HepG2 (cell line): ENCODE results near the gene CDKL2. TPM values are rescaled to one million over a fixed set of nuclear protein-coding genes. Genes with fewer than 3 reads are reported as not detected.
A peak's percentile ranks its signal among the peaks of the same experiment; 100 is the strongest.

Experiments used
- ATAC-seq: fragments of 200-7000 bp; cut with Tn5 transposase; 3 replicates; pipeline ENCODE4 v1.9.1; 2020; ENCODE audit warnings: mild to moderate bottlenecking, moderate library complexity
- BruUV-seq: library from RNA; stranded (reverse); fragments of 400-500 nt; replicated peaks from 2 replicates; lab custom pipeline; 2021; lab: Mats Ljungman, UMichigan
- CTCF ChIA-PET: fragments of 300-600 bp; formaldehyde crosslinking; extraction: SDS; loops from one replicate; lab custom pipeline; 2021; ENCODE audit warnings: low total read pairs, inconsistent platforms, low intra/inter-chr PET ratio; lab: Yijun Ruan, JAX
- POLR2A ChIA-PET: fragments of 350-600 bp; sonication (Branson Sonifier 250); formaldehyde crosslinking; loops from one replicate; lab custom pipeline; 2020; ENCODE audit warnings: antibody characterized with exemption, inconsistent platforms; lab: Yijun Ruan, JAX
- DNase-seq: peaks from one replicate; pipeline ENCODE4 v3.0.0-alpha.2; 2015; ENCODE audit warnings: low spot score
- FAIRE-seq: peaks from 3 replicates; lab custom pipeline; 2011; peaks lifted over from hg19 to GRCh38; lab: Jason Lieb, UNC
- H2AFZ ChIP-seq: one replicate; pipeline ENCODE4 v1.6.1; 2011; ENCODE audit warnings: low read length, inconsistent platforms
- H3K27ac ChIP-seq: fragments of 300-600 bp; 3 replicates; pipeline ENCODE4 v1.8.0; 2011; ENCODE audit warnings: mixed run types, mild to moderate bottlenecking, mixed read lengths, low read length, inconsistent platforms; ENCODE audit not compliant: insufficient read depth; ENCODE audit errors: extremely low read length
- H3K27me3 ChIP-seq, 2 experiments: fragments of 200-600 bp in 1 of 2; 2 replicates in 1 of 2; 3 replicates in 1 of 2; pipeline versions ENCODE4 v1.6.0 to v1.8.0; 2011; ENCODE audit warnings: low read length in 2 of 2, mild to moderate bottlenecking in 2 of 2, moderate library complexity in 2 of 2, inconsistent platforms in 1 of 2; ENCODE audit not compliant: insufficient read depth in 2 of 2, control insufficient read depth in 1 of 2
- H3K36me3 ChIP-seq, 2 experiments: fragments of 200-600 bp in 1 of 2; replicated peaks in 1 of 2; 2 replicates in 1 of 2; 3 replicates in 1 of 2; pipeline versions ENCODE4 v1.5.1 to v1.8.0; 2011; ENCODE audit warnings: low read length in 2 of 2, inconsistent platforms in 1 of 2; ENCODE audit not compliant: insufficient read depth in 2 of 2, control insufficient read depth in 1 of 2
- H3K4me1 ChIP-seq: 2 replicates; pipeline ENCODE4 v1.5.1; 2012; ENCODE audit warnings: low read length, inconsistent platforms; ENCODE audit not compliant: insufficient read depth
- H3K4me2 ChIP-seq: 2 replicates; pipeline ENCODE4 v1.6.0; 2011; ENCODE audit warnings: low read depth, low read length, inconsistent platforms
- H3K4me3 ChIP-seq, 3 experiments: fragments of 200-600 bp in 1 of 3; sonication (generic), shearing (Covaris generic) in 1 of 3; replicated peaks in 1 of 3; 2 replicates each; pipeline ENCODE4 v1.5.1; 2011 to 2016; ENCODE audit warnings: low read length in 3 of 3, inconsistent platforms in 2 of 3, low read depth in 2 of 3, mild to moderate bottlenecking in 2 of 3, control low read depth in 1 of 3, mixed read lengths in 1 of 3; ENCODE audit not compliant: insufficient read depth in 1 of 3
- H3K79me2 ChIP-seq: one replicate; pipeline ENCODE4 v1.6.1; 2011; ENCODE audit warnings: low read length, inconsistent platforms; ENCODE audit not compliant: insufficient read depth
- H3K9ac ChIP-seq: 2 replicates; pipeline ENCODE4 v1.6.0; 2011; ENCODE audit warnings: mild to moderate bottlenecking, low read depth, low read length, inconsistent platforms; ENCODE audit not compliant: insufficient read depth
- H3K9me3 ChIP-seq: 2 replicates; pipeline ENCODE4 v1.5.1; 2012; ENCODE audit warnings: mild to moderate bottlenecking, low read length
- H4K20me1 ChIP-seq: 2 replicates; pipeline ENCODE4 v1.6.0; 2011; ENCODE audit warnings: inconsistent platforms, mild to moderate bottlenecking, low read length, moderate library complexity; ENCODE audit not compliant: insufficient read depth
- ELF3 ChIP-seq: IDR thresholded peaks from 2 replicates; pipeline ENCODE4 v1.6.1; 2016; ENCODE audit warnings: missing genetic modification reagents, missing compliant biosample characterization
- FOSL2 ChIP-seq: sonication (generic); formaldehyde crosslinking; IDR thresholded peaks from 2 replicates; pipeline ENCODE4 v1.4.0; 2020; ENCODE audit warnings: missing genetic modification reagents
- FOXO4 ChIP-seq: sonication (generic); formaldehyde crosslinking; conservative IDR thresholded peaks from 2 replicates; pipeline ENCODE4 v1.8.1; 2023; ENCODE audit warnings: missing genetic modification reagents
- GABPB1 ChIP-seq: IDR thresholded peaks from 2 replicates; pipeline ENCODE4 v1.6.1; 2016; ENCODE audit warnings: mild to moderate bottlenecking, missing genetic modification reagents, moderate library complexity, missing compliant biosample characterization
- SMARCC2 ChIP-seq: fragments of 450-650 bp; IDR thresholded peaks from 2 replicates; pipeline ENCODE4 v1.6.1; 2017; ENCODE audit warnings: antibody characterized with exemption, mild to moderate bottlenecking
- SOX6 ChIP-seq, 2 experiments: fragments of 450-650 bp in 1 of 2; sonication (generic) in 1 of 2; formaldehyde crosslinking in 1 of 2; IDR thresholded peaks; 2 replicates each; pipeline versions ENCODE4 v1.4.0 to v1.6.1; 2017 to 2020; ENCODE audit warnings: antibody characterized with exemption in 1 of 2, mild to moderate bottlenecking in 1 of 2, missing genetic modification reagents in 1 of 2
- SP140L ChIP-seq: sonication (generic); formaldehyde crosslinking; IDR thresholded peaks from 2 replicates; pipeline ENCODE4 v1.4.0; 2020; ENCODE audit warnings: missing genetic modification reagents, borderline replicate concordance
- TEAD3 ChIP-seq: optimal IDR thresholded peaks from 2 replicates; pipeline ENCODE3; 2016; ENCODE audit warnings: borderline replicate concordance
- ZFY ChIP-seq: sonication (generic); formaldehyde crosslinking; IDR thresholded peaks from 2 replicates; pipeline ENCODE4 v1.4.0; 2020; ENCODE audit warnings: missing genetic modification reagents
- ZNF24 ChIP-seq: fragments of 450-650 bp; IDR thresholded peaks from 2 replicates; pipeline ENCODE4 v1.6.1; 2017; ENCODE audit warnings: antibody characterized with exemption, mild to moderate bottlenecking
- ZNF7 ChIP-seq: IDR thresholded peaks from 2 replicates; pipeline ENCODE4 v1.6.1; 2016; ENCODE audit warnings: missing biosample characterization, missing genetic modification reagents
- ZNF740 ChIP-seq: sonication (generic); formaldehyde crosslinking; IDR thresholded peaks from 2 replicates; pipeline ENCODE4 v1.4.0; 2020; ENCODE audit warnings: missing genetic modification reagents
- WGBS: methylation state at CpG from one replicate; pipeline ENCODE4 v1.1.6; 2017; ENCODE audit warnings: low lambda C conversion rate; 5-methylcytosine and 5-hydroxymethylcytosine counted together
- in situ Hi-C: cut with HindIII; loops from 2 replicates; pipeline ENCODE4 v1.10.0; 2017; ENCODE audit warnings: low pct_unique_long_range_greater_than_20kb; ENCODE audit not compliant: extremely low pct_ligation_motif_present
- intact Hi-C: fragments of 100-400 bp; cut with micrococcal nuclease; formaldehyde crosslinking; loops from one replicate; pipeline ENCODE4 v1.10.0; 2022; ENCODE audit not compliant: unreplicated experiment
- polyA plus RNA-seq, 8 experiments: library from polyadenylated mRNA; depleted of rRNA in 3 of 8; stranded (reverse) in 7 of 8; unstranded in 1 of 8; fragments of >200 nt; fragmentation: Illumina TruSeq in 4 of 8; extraction: Trizol in 4 of 8; gene quantifications; 2 replicates each; pipeline versions ENCODE4 v1.2.1 to v1.2.3, GENCODE V29; 2011 to 2016; ENCODE audit warnings: low read depth in 4 of 8, missing spikeins in 1 of 8, mixed read lengths in 1 of 8; ENCODE audit not compliant: insufficient read depth in 1 of 8
- total RNA-seq, 5 experiments: library from RNA; depleted of rRNA; stranded (reverse); fragments of >200 nt; fragmentation: Illumina TruSeq; extraction: Trizol; gene quantifications; 2 replicates each; pipeline ENCODE4 v1.2.3, GENCODE V29; 2016; ENCODE audit warnings: low read depth in 1 of 5
- TF ChIP-seq, protein P1 (sequence below): sonication (generic); formaldehyde crosslinking; IDR thresholded peaks from 2 replicates; pipeline ENCODE4 v1.5.0; 2020; ENCODE audit warnings: missing genetic modification reagents
- TF ChIP-seq, protein P2 (sequence below): sonication (generic); IDR thresholded peaks from 2 replicates; pipeline ENCODE4 v1.6.1; 2016; ENCODE audit warnings: low read depth, borderline replicate concordance

CDKL2 gene
- total and polyA plus RNA-seq, 2 of the 13 experiments (the other 11 are each of a cell fraction or from before 2014, with no cell fraction given), result not detected

GRCh38 chr4:75549019-75549418, 81.3 kb downstream of the CDKL2 start:
- WGBS, result 78% methylated on average over 2 of the region's 2 CpGs
- intact Hi-C loops, result no loop called here
- ChIA-PET CTCF (no interaction called here), POLR2A (no interaction called here)
- TF ChIP-seq SP140L (no peak), ZNF7 (CRISPR knock-in tag) (no peak), GABPB1 (CRISPR knock-in tag) (no peak), FOSL2 (no peak)
- TF ChIP-seq, protein P1, sequence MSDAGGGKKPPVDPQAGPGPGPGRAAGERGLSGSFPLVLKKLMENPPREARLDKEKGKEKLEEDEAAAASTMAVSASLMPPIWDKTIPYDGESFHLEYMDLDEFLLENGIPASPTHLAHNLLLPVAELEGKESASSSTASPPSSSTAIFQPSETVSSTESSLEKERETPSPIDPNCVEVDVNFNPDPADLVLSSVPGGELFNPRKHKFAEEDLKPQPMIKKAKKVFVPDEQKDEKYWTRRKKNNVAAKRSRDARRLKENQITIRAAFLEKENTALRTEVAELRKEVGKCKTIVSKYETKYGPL, result no peak
- TF ChIP-seq, protein P2, sequence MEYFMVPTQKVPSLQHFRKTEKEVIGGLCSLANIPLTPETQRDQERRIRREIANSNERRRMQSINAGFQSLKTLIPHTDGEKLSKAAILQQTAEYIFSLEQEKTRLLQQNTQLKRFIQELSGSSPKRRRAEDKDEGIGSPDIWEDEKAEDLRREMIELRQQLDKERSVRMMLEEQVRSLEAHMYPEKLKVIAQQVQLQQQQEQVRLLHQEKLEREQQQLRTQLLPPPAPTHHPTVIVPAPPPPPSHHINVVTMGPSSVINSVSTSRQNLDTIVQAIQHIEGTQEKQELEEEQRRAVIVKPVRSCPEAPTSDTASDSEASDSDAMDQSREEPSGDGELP, result no peak
- no peak overlapping the region for H3K4me2 ChIP-seq
- H3K36me3 ChIP-seq, result 0 out of 5 replicates have a peak, but pooled peaks cover 1 to 4% of the 10 kb centered on the region in 2 experiments
- no peak for FAIRE-seq
- H3K79me2 ChIP-seq, result no peaks in the 10 kb centered on the region
- no peak overlapping the region for H3K9ac ChIP-seq
- BruUV-seq, result no TSS peak
- H3K4me3 ChIP-seq, result no peak overlapping the region
- H3K4me1 ChIP-seq, result peaks cover 6% of the 10 kb centered on the region; the same call in 1 of the 2 replicates
- no peak overlapping the region for H3K27ac ChIP-seq
- H4K20me1 ChIP-seq, result no peaks in the 10 kb centered on the region
- no peak for ATAC-seq
- no peak for DNase-seq
- no peaks in the 10 kb centered on the region for H3K27me3 ChIP-seq
- H2AFZ ChIP-seq, result no peak overlapping the region
- in situ Hi-C loops, result no loop called here
- no peaks in the 10 kb centered on the region for H3K9me3 ChIP-seq

- Histone ChIP-seq H3K4me3 (no peak overlapping the region), H3K36me3 (0 out of 5 replicates have a peak, but pooled peaks cover 1 to 4% of the 10 kb centered on the region in 2 experiments), H3K4me1 (peaks cover 6% of the 10 kb centered on the region; the same call in 1 of the 2 replicates), H3K9ac (no peak overlapping the region), H3K27me3 (no peaks in the 10 kb centered on the region), H3K27ac (no peak overlapping the region), H3K4me2 (no peak overlapping the region), H3K79me2 (no peaks in the 10 kb centered on the region), H4K20me1 (no peaks in the 10 kb centered on the region), H2AFZ (no peak overlapping the region), H3K9me3 (no peaks in the 10 kb centered on the region)
- no TSS peak for BruUV-seq
- ChIA-PET CTCF (no interaction called here), POLR2A (interaction anchor here (1.0 kb wide), 1 partner anchor 33 kb away, joined by 3 read pairs; the partner anchor contains the start of genes RCHY1 and THAP6)
- WGBS, result 48% methylated on average over 15 of the region's 15 CpGs
- FAIRE-seq, result no peak
- intact Hi-C loops, result no loop called here
- DNase-seq, result peak; percentile 70
- in situ Hi-C loops, result no loop called here
- ATAC-seq, result peak; percentile 61
- TF ChIP-seq TEAD3 (CRISPR knock-in tag) (peak; percentile 93), ZNF740 (no peak), ZNF24 (no peak), SOX6 (IDR thresholded peaks at IDR 0.05) (no peak), SOX6 (CRISPR knock-in tag; IDR thresholded peaks at IDR 0.05) (0 out of 2 replicates have a peak, but pooled peaks have one; percentile 15), SMARCC2 (no peak), FOXO4 (CRISPR knock-in tag) (no peak), ELF3 (CRISPR knock-in tag) (peak; percentile 32; the same call in 1 of the 2 replicates), ZFY (peak; percentile 41; the same call in 1 of the 2 replicates)
Observed at GRCh38 chr4:75547647-75548387, 82.5 kb downstream of the CDKL2 start.
